ENCODE measurements around the gene MSL1. TPM values are rescaled to one million over a fixed set of nuclear protein-coding genes. Genes with fewer than 3 reads are reported as not detected.
A peak's percentile ranks its signal among the peaks of the same experiment; 100 is the strongest.

MSL1 gene
- total RNA-seq, 4 donors from 2014 or later: 86.3 to 207 (median 117) TPM

GRCh38 chr17:40074175-40074512, 47.6 kb upstream of the MSL1 start:
- TF ChIP-seq, protein P1, sequence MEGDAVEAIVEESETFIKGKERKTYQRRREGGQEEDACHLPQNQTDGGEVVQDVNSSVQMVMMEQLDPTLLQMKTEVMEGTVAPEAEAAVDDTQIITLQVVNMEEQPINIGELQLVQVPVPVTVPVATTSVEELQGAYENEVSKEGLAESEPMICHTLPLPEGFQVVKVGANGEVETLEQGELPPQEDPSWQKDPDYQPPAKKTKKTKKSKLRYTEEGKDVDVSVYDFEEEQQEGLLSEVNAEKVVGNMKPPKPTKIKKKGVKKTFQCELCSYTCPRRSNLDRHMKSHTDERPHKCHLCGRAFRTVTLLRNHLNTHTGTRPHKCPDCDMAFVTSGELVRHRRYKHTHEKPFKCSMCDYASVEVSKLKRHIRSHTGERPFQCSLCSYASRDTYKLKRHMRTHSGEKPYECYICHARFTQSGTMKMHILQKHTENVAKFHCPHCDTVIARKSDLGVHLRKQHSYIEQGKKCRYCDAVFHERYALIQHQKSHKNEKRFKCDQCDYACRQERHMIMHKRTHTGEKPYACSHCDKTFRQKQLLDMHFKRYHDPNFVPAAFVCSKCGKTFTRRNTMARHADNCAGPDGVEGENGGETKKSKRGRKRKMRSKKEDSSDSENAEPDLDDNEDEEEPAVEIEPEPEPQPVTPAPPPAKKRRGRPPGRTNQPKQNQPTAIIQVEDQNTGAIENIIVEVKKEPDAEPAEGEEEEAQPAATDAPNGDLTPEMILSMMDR (IDR thresholded peaks at IDR 0.05): no peak
- TF ChIP-seq POLR2A (IDR thresholded peaks at IDR 0.05): no peak
- Histone ChIP-seq H3K4me3 (no peak overlapping the region), H3K36me3 (peaks cover 0 to 26% (median 0%) of the 10 kb centered on the region in 3 donors), H3K27me3 (no peaks in the 10 kb centered on the region), H3K9me3 (no peaks in the 10 kb centered on the region), H3K27ac (peak overlapping the region; percentile 78 to 100 (median 94)), H3K4me1 (peaks cover 36 to 80% (median 48%) of the 10 kb centered on the region in 4 donors)
- no peak for DNase-seq

DNA sequence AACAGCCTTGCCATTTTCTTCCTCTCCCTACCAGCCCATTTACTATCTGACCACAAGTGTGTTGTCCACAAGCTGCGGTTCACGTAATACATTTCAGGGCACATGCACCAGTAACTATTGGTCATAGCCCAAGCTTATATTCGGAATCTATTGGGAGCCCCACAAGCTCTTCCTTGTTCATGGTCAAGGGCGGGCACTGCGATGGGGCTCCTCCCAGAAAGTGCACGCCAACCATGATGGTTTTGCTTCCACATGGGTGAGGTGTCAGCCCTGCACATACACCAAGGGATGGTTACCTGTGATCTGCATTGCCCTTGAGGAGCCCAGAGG, 46.9 kb upstream of the MSL1 start:
- no peaks in the 10 kb centered on the region for H3K27me3 ChIP-seq
- DNase-seq: no peak
- H3K27ac ChIP-seq: peak overlapping the region; percentile 78 to 100 (median 94)
- peaks cover 0 to 30% (median 0%) of the 10 kb centered on the region in 3 donors for H3K36me3 ChIP-seq
- TF ChIP-seq POLR2A (IDR thresholded peaks at IDR 0.05): no peak
- peak overlapping the region in 2 of 4 donors; percentile 15 to 22 for H3K4me3 ChIP-seq
- H3K9me3 ChIP-seq: no peaks in the 10 kb centered on the region
- peaks cover 31 to 74% (median 42%) of the 10 kb centered on the region in 4 donors for H3K4me1 ChIP-seq

- Histone ChIP-seq H3K36me3 (peaks cover 0 to 30% (median 0%) of the 10 kb centered on the region in 3 donors), H3K4me3 (peak overlapping the region in 2 of 4 donors; percentile 15 to 22), H3K27me3 (no peaks in the 10 kb centered on the region), H3K9me3 (no peaks in the 10 kb centered on the region), H3K4me1 (peaks cover 27 to 68% (median 37%) of the 10 kb centered on the region in 4 donors), H3K27ac (peak overlapping the region; percentile 78 to 100 (median 94))
- peak; percentile 81 to 92 (median 86) for DNase-seq
- TF ChIP-seq, protein P1 (IDR thresholded peaks at IDR 0.05): peak; percentile 68 to 95 (median 90)
- peak in 1 of 2 donors; percentile 23 for TF ChIP-seq POLR2A (IDR thresholded peaks at IDR 0.05)
These were observed 46.4 kb upstream of the MSL1 start for GRCh38 chr17:40075201-40075941.

GRCh38 chr17:40075942-40076498, 45.8 kb upstream of the MSL1 start:
- H3K36me3 ChIP-seq: peaks cover 0 to 35% (median 0%) of the 10 kb centered on the region in 3 donors
- no peaks in the 10 kb centered on the region for H3K9me3 ChIP-seq
- peak overlapping the region in 2 of 4 donors; percentile 15 to 22 for H3K4me3 ChIP-seq
- H3K4me1 ChIP-seq: peaks cover 26 to 62% (median 31%) of the 10 kb centered on the region in 4 donors
- TF ChIP-seq, protein P1 (IDR thresholded peaks at IDR 0.05): no peak
- no peak for TF ChIP-seq POLR2A (IDR thresholded peaks at IDR 0.05)
- peak overlapping the region; percentile 78 to 100 (median 94) for H3K27ac ChIP-seq
- DNase-seq: no peak
- no peaks in the 10 kb centered on the region for H3K27me3 ChIP-seq

DNA sequence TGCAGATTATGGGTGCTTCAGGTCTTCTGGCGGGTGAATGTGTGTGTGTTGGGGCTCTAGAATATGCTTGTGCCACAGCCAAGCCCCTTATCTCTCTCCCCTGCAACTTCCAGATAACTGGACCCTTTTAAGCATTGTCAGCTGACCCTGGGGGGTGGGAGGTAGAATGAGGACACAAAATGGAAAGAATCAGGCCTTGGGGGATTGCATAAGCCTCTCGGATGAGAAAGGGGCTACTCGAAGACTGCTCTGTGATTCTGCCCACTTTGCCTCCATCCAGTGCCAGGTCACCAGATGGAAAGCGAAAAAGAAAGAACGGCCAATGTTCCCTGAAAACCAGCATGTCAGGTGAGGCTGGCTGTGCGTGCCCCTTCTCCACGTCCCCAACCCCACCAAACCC, 45.2 kb upstream of the MSL1 start:
- DNase-seq: no peak
- TF ChIP-seq POLR2A (IDR thresholded peaks at IDR 0.05): no peak
- TF ChIP-seq, protein P1 (IDR thresholded peaks at IDR 0.05): no peak
- Histone ChIP-seq H3K4me1 (peaks cover 20 to 56% (median 25%) of the 10 kb centered on the region in 4 donors), H3K9me3 (no peaks in the 10 kb centered on the region), H3K4me3 (no peak overlapping the region), H3K27ac (peak overlapping the region in 2 of 4 donors; percentile 98 to 100), H3K27me3 (no peaks in the 10 kb centered on the region), H3K36me3 (peaks cover 0 to 38% (median 0%) of the 10 kb centered on the region in 3 donors)

GRCh38 chr17:40079545-40079944, 42.2 kb upstream of the MSL1 start:
- Histone ChIP-seq H3K27ac (no peak overlapping the region), H3K36me3 (peaks cover 0 to 54% (median 0%) of the 10 kb centered on the region in 3 donors), H3K27me3 (no peaks in the 10 kb centered on the region), H3K4me1 (peaks cover 13 to 26% (median 15%) of the 10 kb centered on the region in 4 donors), H3K9me3 (no peaks in the 10 kb centered on the region), H3K4me3 (no peak overlapping the region)
- DNase-seq: no peak
- TF ChIP-seq, protein P1 (IDR thresholded peaks at IDR 0.05): no peak
- TF ChIP-seq POLR2A (IDR thresholded peaks at IDR 0.05): no peak

All from Peyer's patch (tissue), 4 donors.